GM18499 (cell line): Measurements from ENCODE around the gene GATD1.

Experiments used
- ATAC-seq: cut with Tn5 transposase; IDR thresholded peaks from one replicate; pipeline ENCODE4 v1.9.1; 2021; ENCODE audit warnings: moderate number of reproducible peaks; ENCODE audit not compliant: insufficient read depth, unreplicated experiment

Gene GATD1

GRCh38 chr11:813072-813455 is 35.8 kb upstream of the GATD1 start:
- ATAC-seq = no peak

- no peak for ATAC-seq
These were observed 35.1 kb upstream of the GATD1 start for GRCh38 chr11:812390-812789.

GRCh38 chr11:811446-812245 is 34.4 kb upstream of the GATD1 start:
- no peak for ATAC-seq

DNA sequence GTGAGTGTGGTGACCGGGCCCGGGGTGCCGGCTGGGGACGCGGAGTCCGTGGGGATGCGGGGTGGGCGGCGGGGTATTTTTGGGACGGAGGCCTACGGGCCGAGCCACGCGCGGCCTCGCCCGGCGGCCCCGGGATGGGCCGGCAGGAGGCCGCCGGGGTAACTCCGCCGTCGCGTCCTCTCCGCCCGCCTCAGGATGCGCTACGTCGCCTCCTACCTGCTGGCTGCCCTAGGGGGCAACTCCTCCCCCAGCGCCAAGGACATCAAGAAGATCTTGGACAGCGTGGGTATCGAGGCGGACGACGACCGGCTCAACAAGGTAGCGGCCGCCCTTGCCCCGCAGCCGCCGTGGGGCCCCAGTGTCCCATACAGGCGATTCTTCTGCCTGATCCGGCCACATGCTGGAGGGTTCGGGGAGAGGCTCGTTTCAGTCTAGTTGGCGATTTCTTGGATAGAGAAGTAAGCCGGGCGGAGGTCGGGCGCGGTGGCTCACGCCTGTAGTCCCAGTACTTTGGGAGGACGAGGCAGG is 32.8 kb upstream of the GATD1 start:
- ATAC-seq = no peak

GRCh38 chr11:809287-810039 is 32.2 kb upstream of the GATD1 start, which contains the start of gene RPLP2:
Gene RPLP2 (plus strand): TSS chr11:809967. CDS start chr11:810235, 268 bp downstream.
- ATAC-seq = peak; percentile 40

- ATAC-seq = peak; percentile 0
These were observed 31.4 kb upstream of the GATD1 start for GRCh38 chr11:808427-809286.

DNA sequence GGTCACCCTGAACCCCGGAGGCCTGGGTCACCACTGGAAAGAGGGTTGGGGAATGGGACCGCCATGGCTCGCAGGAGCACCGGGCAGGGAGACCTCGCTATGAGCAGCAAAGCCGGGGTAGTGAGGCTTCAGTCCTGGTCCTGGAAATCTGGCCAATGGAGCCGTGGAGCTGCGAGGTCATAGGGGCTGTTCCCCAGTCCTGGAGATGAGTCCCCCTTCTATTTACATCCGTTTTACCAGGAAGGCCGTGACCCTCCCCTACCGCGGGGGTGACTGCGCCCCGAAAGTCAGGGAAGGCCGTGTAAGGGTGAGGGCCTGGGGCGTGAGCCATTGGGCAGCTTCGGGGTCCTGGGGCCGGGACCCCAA is 27.3 kb upstream of the GATD1 start:
- ATAC-seq = no peak

GRCh38 chr11:803770-804598 is 26.7 kb upstream of the GATD1 start:
- ATAC-seq = no peak

- no peak for ATAC-seq
These were observed 26.1 kb upstream of the GATD1 start for GRCh38 chr11:803467-803742.

DNA sequence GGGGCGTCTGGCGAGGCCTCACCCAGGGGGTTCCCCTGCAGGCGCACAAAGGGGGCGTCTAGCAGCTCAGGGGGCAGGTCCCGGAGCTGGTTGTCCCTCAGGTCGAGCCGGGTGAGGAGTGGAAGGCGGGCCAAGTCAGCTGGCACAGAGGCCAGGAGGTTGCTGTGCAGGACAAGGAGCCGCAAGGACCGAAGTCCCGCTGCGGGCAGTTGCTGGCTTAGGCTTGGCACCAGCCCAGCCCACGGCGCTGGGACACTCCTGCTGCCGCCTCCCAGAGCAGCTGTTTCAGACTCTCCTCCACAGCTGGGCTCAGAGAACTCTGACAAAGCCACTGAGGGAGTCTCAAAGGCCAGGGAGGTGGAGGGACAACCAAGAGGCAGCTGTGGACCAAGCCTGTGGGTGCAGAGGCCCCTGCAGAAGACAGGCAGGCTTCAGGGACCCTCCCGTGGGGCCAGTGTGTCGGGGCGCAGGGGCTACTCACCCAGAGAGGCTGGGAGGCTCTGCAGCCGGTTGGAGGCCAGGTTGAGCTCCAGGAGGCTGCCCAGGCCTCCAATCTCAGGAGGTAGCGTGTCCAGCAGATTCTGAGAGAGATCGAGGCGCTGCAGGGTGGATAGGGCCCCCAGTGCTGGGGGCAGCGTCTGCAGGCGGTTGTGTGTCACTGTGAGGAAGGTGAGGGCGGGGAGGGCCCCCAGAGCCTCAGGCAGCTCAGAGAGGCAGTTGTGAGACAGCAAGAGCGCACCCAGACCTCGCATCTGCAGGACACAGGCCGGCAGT is 25.6 kb upstream of the GATD1 start:
- ATAC-seq = no peak

DNA sequence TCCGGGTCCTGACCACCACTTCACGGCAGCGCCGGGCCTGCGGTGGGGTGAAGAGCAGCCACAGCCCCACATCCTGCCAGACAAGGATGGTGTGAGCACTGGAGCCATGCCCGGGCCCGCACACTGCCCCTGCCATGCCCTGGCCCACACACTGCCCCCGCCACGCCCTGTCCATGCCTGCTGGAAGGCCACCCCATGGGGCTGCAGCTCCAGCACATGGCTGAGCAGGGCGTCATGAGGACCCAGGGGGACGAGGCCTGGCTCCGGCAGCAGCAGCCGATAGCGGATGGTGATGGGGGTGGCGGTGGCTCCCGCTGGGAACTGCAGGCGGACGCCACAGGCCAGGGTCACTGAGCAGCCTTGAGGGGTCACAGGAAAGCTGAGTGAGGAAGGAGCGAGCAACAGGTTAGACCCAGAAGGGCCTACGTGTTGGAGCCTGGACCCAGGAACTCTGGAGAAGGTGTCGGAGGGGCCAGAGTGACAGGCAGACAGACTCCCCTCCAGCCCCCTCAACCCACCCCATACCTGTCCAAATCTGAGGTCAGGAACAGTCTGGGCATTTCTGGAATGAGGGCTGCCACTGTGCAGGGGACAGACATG is 24.8 kb upstream of the GATD1 start:
- ATAC-seq = no peak

DNA sequence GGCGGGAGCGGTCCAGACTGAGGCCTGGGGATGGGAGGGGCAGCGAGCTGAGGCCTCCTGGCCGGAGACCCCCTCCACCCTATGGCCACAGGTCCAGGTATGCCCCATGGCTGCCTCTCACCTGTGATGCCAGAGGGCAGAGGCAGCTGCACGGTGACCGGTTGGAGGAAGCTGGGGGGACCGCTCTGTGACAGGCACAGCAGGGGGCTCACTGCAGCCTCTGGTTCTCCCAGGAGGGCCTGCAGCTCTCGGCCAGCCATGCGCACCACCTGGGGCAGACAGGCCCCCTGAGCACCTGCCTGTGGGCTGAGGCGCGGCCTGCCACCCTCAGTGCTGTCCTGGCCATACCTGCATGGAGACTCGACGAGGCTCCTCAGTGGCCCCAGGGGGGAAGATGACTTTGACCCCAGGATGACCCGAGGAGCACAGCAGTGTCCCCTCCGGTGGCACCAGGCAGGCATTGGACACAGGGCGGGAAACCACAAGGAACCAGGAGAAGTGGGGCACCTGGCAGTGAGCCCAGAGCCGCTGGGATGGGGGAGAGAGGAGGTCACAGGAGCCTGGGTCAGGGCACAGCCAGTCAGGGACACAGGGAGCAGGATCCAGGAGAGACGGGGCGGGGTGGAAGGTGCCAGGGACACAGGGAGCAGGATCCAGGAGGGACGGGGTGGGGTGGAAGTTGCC is 24.0 kb upstream of the GATD1 start:
- ATAC-seq = no peak

DNA sequence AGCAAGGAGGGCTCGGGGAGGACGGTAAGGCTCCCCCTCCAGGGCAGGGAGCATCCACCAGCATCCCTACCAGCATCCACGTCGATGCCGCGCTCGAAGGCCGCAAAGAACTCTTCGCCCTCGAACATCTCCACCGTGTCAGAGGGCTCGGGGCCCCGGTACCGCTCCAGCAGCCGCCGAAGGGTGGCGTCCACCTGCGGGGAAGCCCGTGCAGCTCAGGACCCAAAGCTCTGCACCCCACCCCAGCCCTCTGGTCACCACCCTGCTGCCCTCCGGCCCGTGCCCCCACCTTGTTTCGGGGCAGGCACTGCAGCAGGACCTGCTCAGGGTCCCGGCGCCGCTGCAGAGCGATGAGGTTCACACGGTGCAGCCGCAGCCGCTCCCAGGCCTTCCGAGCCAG is 23.2 kb upstream of the GATD1 start:
- ATAC-seq = no peak

GRCh38 chr11:799641-800316 is 22.5 kb upstream of the GATD1 start:
- no peak for ATAC-seq

GRCh38 chr11:798093-798713 is 20.9 kb upstream of the GATD1 start, which contains the start of gene SLC25A22:
Gene SLC25A22 (minus strand): TSS chr11:798281. CDS start chr11:795006, 3,275 bp downstream.
- no peak for ATAC-seq

- no peak for ATAC-seq
These were observed 20.2 kb upstream of the GATD1 start for GRCh38 chr11:797296-798092.
